MM.1S (cell line): Measurements from ENCODE around the gene HIPK4.

Experiments used
- DNase-seq: peaks from one replicate; pipeline ENCODE4 v3.0.0-alpha.2; 2015
- H2AFZ ChIP-seq: fragments of 300-600 bp; sonication (generic); 2 replicates; pipeline ENCODE4 v1.6.0; 2016; ENCODE audit warnings: antibody characterized with exemption, low read length
- H3F3A ChIP-seq: fragments of 300-600 bp; sonication (generic); 2 replicates; pipeline ENCODE4 v1.6.1; 2016; ENCODE audit warnings: mild to moderate bottlenecking, antibody characterized with exemption, low read length, moderate library complexity, mixed read lengths; ENCODE audit not compliant: insufficient read depth
- H3K27ac ChIP-seq: fragments of 300-600 bp; sonication (generic); 2 replicates; pipeline ENCODE4 v1.5.1; 2016; ENCODE audit warnings: mild to moderate bottlenecking, low read length
- H3K27me3 ChIP-seq: fragments of 300-600 bp; sonication (generic); replicated peaks from 2 replicates; pipeline ENCODE4 v1.6.0; 2016; ENCODE audit warnings: low read length; ENCODE audit not compliant: insufficient read depth
- H3K36me3 ChIP-seq: fragments of 300-600 bp; sonication (generic); replicated peaks from 2 replicates; pipeline ENCODE4 v1.6.1; 2016; ENCODE audit warnings: mild to moderate bottlenecking, low read length, mixed read lengths; ENCODE audit not compliant: insufficient read depth
- H3K4me1 ChIP-seq: fragments of 300-600 bp; sonication (generic); 2 replicates; pipeline ENCODE4 v1.6.1; 2016; ENCODE audit warnings: low read length, mixed read lengths
- H3K4me2 ChIP-seq: fragments of 300-600 bp; sonication (generic); 2 replicates; pipeline ENCODE4 v1.6.0; 2016; ENCODE audit warnings: low read depth, low read length
- H3K4me3 ChIP-seq: fragments of 300-600 bp; sonication (generic); 2 replicates; pipeline ENCODE4 v1.5.1; 2016; ENCODE audit warnings: low read length, mixed read lengths
- H3K79me2 ChIP-seq: fragments of 300-600 bp; sonication (generic); 2 replicates; pipeline ENCODE4 v1.6.1; 2016; ENCODE audit warnings: mixed run types, low read length, mixed read lengths
- H3K9ac ChIP-seq: fragments of 300-600 bp; sonication (generic); 2 replicates; pipeline ENCODE4 v1.6.1; 2016; ENCODE audit warnings: low read length, mixed read lengths
- H3K9me2 ChIP-seq: fragments of 300-600 bp; sonication (generic); replicated peaks from 2 replicates; pipeline ENCODE4 v1.6.1; 2016; ENCODE audit warnings: mild to moderate bottlenecking, low read length, mixed read lengths; ENCODE audit not compliant: insufficient read depth
- H3K9me3 ChIP-seq: fragments of 300-600 bp; sonication (generic); replicated peaks from 2 replicates; pipeline ENCODE4 v1.6.1; 2016; ENCODE audit warnings: mild to moderate bottlenecking, low read length, mixed read lengths; ENCODE audit not compliant: insufficient read depth
- H4K20me1 ChIP-seq: fragments of 300-600 bp; sonication (generic); 2 replicates; pipeline ENCODE4 v1.6.1; 2016; ENCODE audit warnings: mild to moderate bottlenecking, low read length, moderate library complexity, mixed read lengths; ENCODE audit not compliant: insufficient read depth
- EZH2 ChIP-seq: fragments of 300-600 bp; sonication (generic); optimal IDR thresholded peaks from 2 replicates; pipeline ENCODE3; 2017; ENCODE audit warnings: low read depth, mild to moderate bottlenecking, antibody characterized with exemption, low read length, mixed read lengths
- EZH2phosphoT487 ChIP-seq: fragments of 300-600 bp; sonication (generic); IDR thresholded peaks from 2 replicates; pipeline ENCODE4 v1.6.1; 2018; ENCODE audit warnings: antibody characterized with exemption, low read length
- TF ChIP-seq, protein P1 (sequence below): fragments of 300-600 bp; sonication (generic); IDR thresholded peaks from 2 replicates; pipeline ENCODE4 v1.5.1; 2016; ENCODE audit warnings: antibody characterized with exemption, low read length, mixed read lengths

The HIPK4 gene

DNA sequence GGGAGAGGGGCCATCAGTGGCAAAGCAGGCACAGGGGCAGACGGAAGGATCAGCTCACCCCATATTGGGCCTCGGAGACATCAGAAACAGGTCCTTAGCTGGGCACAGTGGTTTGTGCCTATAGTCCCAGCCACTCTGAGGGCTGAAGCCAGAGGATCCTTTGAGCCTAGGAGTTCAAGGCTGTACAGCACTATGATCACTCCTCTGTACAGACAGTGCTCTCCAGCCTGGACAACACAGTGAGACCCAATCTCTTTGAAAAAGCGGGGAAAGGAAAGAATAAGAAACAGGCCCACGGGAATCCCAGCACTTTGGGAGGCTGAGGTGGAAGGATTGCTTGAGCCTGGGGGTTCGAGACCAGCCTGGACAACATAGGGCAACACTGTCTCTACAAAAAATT is 29.8 kb upstream of the HIPK4 start:
- H3K79me2 ChIP-seq = peaks cover 4% of the 10 kb centered on the region
- no peak overlapping the region for H3K9ac ChIP-seq
- no peak overlapping the region for H3K4me2 ChIP-seq
- peaks cover 4% of the 10 kb centered on the region for H3K4me1 ChIP-seq
- no peak overlapping the region for H2AFZ ChIP-seq
- TF ChIP-seq, protein P1, sequence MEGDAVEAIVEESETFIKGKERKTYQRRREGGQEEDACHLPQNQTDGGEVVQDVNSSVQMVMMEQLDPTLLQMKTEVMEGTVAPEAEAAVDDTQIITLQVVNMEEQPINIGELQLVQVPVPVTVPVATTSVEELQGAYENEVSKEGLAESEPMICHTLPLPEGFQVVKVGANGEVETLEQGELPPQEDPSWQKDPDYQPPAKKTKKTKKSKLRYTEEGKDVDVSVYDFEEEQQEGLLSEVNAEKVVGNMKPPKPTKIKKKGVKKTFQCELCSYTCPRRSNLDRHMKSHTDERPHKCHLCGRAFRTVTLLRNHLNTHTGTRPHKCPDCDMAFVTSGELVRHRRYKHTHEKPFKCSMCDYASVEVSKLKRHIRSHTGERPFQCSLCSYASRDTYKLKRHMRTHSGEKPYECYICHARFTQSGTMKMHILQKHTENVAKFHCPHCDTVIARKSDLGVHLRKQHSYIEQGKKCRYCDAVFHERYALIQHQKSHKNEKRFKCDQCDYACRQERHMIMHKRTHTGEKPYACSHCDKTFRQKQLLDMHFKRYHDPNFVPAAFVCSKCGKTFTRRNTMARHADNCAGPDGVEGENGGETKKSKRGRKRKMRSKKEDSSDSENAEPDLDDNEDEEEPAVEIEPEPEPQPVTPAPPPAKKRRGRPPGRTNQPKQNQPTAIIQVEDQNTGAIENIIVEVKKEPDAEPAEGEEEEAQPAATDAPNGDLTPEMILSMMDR = no peak
- TF ChIP-seq EZH2phosphoT487 = no peak
- TF ChIP-seq EZH2 = no peak
- H3K27ac ChIP-seq = no peak overlapping the region
- H4K20me1 ChIP-seq = no peaks in the 10 kb centered on the region
- peaks cover 5% of the 10 kb centered on the region for H3F3A ChIP-seq
- no peaks in the 10 kb centered on the region for H3K9me3 ChIP-seq
- H3K9me2 ChIP-seq = no peaks in the 10 kb centered on the region
- H3K4me3 ChIP-seq = no peak overlapping the region
- no peak for DNase-seq
- no peaks in the 10 kb centered on the region for H3K36me3 ChIP-seq
- no peaks in the 10 kb centered on the region; the same call in 1 of the 2 replicates for H3K27me3 ChIP-seq

DNA sequence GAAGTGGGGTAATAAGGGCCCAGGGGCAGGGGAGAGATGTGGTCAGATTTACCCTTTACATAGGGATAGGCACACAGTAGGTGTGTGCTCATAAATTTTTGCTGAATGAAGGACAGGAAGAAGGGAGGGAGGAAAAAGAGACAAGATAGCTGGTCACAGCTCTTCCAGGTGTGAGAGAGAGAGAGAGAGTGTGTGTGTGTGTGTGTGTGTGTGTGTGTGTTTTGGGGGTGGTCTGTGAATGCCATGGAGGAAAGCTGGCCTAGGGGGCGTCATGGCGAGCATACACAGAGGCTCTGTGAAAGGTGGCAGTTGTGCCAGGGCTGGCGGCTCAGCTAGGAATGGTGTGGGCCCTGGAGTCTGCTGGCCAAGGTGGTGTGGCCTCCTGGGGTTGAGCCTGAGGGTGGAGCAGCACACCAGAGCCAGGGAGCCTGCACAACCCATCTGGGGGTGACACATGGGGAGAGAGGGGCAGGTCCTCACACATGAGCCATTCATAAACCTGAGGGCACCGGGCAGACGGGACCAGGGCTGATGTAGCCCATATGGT is 29.2 kb upstream of the HIPK4 start:
- Histone ChIP-seq H3K9ac (no peak overlapping the region), H3K9me3 (no peaks in the 10 kb centered on the region), H3K4me1 (no peaks in the 10 kb centered on the region), H3K27ac (no peak overlapping the region), H3K4me2 (no peak overlapping the region), H3K9me2 (no peaks in the 10 kb centered on the region), H3F3A (peaks cover 5% of the 10 kb centered on the region), H4K20me1 (no peaks in the 10 kb centered on the region), H2AFZ (no peak overlapping the region), H3K4me3 (no peak overlapping the region), H3K27me3 (no peaks in the 10 kb centered on the region; the same call in 1 of the 2 replicates), H3K79me2 (no peaks in the 10 kb centered on the region), H3K36me3 (no peaks in the 10 kb centered on the region)
- DNase-seq = no peak
- TF ChIP-seq EZH2 = no peak
- TF ChIP-seq, protein P1 = no peak
- TF ChIP-seq EZH2phosphoT487 = no peak

DNA sequence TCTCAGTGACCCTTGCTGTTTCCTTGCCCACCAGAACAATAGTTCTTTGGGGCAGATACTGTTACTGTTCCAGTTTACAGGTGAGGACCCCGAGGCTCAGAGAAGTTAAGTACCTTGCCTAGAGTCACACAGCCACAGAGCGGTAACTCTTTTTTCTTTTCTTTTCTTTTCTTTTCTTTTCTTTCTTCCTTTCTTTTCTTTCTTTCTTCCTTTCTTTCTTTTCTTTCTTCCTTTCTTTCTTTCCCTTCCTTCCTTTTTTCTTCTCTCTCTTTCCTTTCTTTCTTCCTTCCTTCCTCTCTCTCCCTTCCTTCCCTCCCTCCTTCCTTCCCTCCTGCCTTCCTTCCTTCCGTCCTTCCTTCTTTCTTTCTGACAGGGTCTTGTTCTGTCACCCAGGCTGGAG is 28.1 kb upstream of the HIPK4 start:
- Histone ChIP-seq H3K4me2 (no peak overlapping the region), H3K79me2 (no peaks in the 10 kb centered on the region), H3K4me1 (no peaks in the 10 kb centered on the region), H3K9me2 (no peaks in the 10 kb centered on the region), H3K27ac (no peak overlapping the region), H4K20me1 (no peaks in the 10 kb centered on the region), H3K9ac (no peak overlapping the region), H3K36me3 (no peaks in the 10 kb centered on the region), H2AFZ (no peak overlapping the region), H3K4me3 (no peak overlapping the region), H3K9me3 (no peaks in the 10 kb centered on the region), H3K27me3 (no peaks in the 10 kb centered on the region; the same call in 1 of the 2 replicates), H3F3A (peaks cover 5% of the 10 kb centered on the region; the same call in 1 of the 2 replicates)
- no peak for DNase-seq
- TF ChIP-seq, protein P1 = no peak
- TF ChIP-seq EZH2 = no peak
- no peak for TF ChIP-seq EZH2phosphoT487
